Fibroblast of peridontal ligament (primary cell): ENCODE data around the gene OR4C46.
"Not testable (repeated sequence)": the region's sequence is repeated elsewhere in the genome, so short reads cannot be mapped to it uniquely, and the experiment has no call there.

Experiments used
- DNase-seq: peaks from one replicate; pipeline ENCODE4 v3.0.0-alpha.2; 2010; ENCODE audit errors: extremely low read depth

Gene OR4C46

GRCh38 chr11:54603898-54604297, at the start of gene OR4C46:
Gene OR4C46, minus strand, starts transcription at chr11:54603998. Its CDS starts 0 bp downstream, at chr11:54603998.
- DNase-seq = no peak

GRCh38 chr11:54645606-54646005, 41.8 kb upstream of the OR4C46 start:
- DNase-seq = not testable (repeated sequence)

DNA sequence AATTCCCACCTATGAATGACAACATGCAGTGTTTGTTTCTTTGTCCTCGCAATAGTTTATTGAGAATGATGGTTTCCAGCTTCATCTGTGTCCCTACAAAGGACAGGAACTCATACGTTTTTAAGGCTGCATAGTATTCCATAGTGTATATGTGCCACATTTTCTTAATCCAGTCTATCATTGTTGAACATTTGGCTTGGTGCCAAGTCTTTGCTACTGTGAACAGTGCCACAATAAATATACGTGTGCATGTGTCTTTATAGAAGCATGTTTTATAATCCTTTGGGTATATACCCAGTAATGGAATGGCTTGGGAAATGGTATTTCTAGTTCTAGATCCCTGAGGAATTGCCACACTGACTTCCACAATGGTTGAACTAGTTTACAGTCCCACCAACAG, 42.4 kb downstream of the OR4C46 start:
- DNase-seq = not testable (repeated sequence)

DNA sequence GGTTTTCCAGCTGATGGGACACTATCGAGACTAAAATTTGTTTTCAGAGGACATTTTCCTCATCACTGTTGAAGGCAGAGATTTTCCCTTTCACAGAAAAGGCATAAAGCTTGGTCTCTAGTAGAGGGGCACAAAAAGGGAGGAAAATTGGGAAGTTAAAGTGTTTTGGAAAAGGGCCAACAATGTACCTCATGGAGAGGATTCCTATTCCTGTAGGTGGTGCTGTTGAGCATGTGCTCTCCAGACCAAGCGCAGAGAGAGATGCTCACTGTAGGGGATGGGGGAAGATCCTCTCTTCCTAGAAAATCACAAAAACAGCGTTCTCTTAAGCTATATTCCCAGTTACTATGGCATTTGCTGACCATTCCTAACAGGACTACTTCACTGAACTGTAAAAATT, 44.9 kb downstream of the OR4C46 start:
- DNase-seq = no peak

DNA sequence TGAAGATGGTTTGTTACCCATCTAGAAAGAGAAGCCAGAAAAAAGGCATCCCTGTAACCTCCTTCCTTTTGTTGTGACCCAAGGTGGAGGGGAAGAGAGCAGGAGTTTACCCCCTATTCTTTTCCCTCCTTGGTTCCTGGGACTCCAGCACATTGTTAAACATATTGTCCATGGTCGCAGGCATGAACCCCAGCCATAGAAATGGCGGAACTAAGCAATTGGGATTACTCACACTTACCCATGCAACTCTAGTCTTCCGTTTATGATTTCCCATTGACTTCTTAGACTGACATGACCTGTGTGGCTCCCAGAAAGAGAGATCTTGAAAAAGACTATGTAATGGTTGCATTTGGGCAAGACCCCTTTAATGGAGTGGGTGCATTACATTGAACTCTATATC, 45.4 kb downstream of the OR4C46 start:
- no peak for DNase-seq
